ENCODE data around the gene PLA2R1.
"Not testable (repeated sequence)": the region's sequence is repeated elsewhere in the genome, so short reads cannot be mapped to it uniquely, and the experiment has no call there.

Gene PLA2R1

GRCh38 chr2:159976527-159977160, 85.8 kb downstream of the PLA2R1 start:
- no peak for DNase-seq

GRCh38 chr2:159973325-159973724, 89.1 kb downstream of the PLA2R1 start:
- DNase-seq, result no peak

GRCh38 chr2:159971365-159972152, 90.9 kb downstream of the PLA2R1 start:
- DNase-seq, result peak; percentile 58

DNA sequence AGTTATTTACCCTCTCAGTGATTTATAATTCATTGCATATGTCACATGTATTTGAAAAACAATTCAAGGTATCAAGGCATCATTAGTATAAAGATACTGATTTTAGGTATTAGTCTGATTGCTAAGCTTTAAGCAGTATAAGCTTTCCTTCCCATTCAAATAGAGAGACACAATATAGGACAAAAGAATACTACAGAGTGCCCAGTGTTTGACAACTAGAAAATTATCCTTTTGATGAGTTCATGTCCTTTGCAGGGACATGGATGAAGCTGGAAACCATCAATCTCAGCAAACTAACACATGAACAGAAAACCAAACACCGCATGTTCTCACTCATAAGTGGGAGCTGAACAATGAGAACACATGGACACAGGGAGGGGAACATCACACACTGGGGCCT, 91.9 kb downstream of the PLA2R1 start:
- DNase-seq, result not testable (repeated sequence)

- peak; percentile 53 for DNase-seq
Observed at GRCh38 chr2:159968279-159968900, 94.0 kb downstream of the PLA2R1 start.

DNA sequence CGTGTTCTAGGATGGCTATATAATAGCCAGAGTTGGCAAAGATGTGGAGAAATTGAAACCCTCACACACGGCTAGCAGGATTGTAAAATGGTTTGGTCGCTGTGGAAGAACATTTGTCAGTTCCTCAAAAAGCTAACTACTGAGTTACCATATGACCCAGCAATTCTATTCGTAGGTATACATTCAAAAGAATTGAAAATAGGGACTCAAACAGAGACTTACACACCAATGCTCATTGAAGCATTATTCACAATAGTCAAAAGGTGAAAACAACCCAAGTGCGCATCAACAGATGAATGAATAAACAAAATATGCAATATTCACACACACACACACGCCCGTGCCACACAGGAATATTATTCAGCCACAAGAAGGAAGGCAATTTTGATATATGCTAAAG, 98.7 kb downstream of the PLA2R1 start:
- peak; percentile 25 for DNase-seq

- not testable (repeated sequence) for DNase-seq
Observed at GRCh38 chr2:159962513-159962912, 99.9 kb downstream of the PLA2R1 start.

DNA sequence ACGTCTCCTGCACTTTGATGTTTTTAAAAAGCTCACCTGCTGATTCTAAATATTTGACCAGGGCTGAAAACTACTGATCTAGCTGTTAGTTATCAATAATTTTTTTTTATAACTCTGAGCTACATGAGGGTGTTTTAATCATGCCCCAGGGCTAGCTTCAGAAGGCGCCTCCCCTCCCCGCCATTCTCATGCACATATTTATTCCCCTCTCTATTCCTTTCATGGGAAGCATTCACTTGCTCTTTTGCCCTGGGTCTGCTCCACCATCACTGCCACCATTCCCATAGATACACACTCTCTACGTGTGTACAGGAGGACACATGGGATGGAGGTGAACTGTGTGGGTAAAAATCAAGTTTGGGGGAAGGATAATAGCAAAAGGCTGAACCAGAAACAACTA, 101.0 kb downstream of the PLA2R1 start:
- DNase-seq, result no peak

GRCh38 chr2:159961037-159961436, 101.4 kb downstream of the PLA2R1 start:
- DNase-seq, result peak; percentile 8

DNA sequence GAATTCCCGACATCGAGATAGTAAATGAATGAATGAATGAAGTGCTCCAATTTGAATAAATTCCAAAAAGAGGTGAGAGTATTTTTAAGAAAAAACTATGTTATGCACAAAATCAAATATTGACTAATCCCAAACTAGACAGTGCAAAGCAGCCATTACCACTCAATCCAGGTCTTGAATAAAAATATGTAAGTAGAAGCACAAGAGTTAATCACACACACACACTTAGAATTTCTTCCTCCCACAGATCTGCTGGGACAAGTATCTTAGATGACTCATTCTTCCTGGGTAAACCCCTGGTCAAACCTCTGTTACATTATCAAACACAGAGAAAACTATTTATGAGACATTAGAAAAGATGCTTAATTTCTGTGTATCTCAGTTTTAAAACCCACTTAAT, 102.0 kb downstream of the PLA2R1 start:
- peak; percentile 87 for DNase-seq

- peak; percentile 41 for DNase-seq
Observed at GRCh38 chr2:159959136-159959535, 103.3 kb downstream of the PLA2R1 start.

DNA sequence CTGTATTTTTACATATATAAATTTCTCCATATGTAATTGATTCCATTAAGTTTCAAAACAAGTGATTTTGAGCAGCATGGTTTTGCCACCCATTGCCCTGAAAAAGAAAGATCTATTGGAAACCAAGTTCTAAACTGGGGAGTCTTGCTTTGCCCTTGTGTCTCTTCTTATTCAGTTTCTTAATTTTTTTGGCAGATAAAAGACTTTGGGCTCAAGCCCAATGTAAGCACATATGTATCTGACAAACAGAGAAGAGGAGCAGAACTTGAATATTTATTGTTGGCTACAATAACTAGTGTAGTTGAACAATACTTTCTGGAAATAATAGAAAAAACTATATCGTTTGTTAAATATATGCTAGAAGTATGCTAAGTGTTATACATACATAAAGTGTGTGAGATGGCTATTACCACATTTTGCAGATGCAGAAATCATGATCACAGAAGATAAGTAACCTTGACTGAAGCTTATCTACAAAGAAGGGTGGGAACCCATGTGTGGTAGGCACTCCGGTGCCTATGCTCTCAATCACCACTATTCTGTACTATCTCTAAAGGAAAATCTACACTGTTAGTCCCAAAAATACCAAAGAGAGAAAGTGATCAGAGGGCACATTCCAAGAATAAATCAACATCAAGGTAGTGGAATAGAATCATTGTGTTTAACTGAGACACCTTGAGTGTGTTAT, 109.1 kb downstream of the PLA2R1 start:
- DNase-seq, result no peak

DNA sequence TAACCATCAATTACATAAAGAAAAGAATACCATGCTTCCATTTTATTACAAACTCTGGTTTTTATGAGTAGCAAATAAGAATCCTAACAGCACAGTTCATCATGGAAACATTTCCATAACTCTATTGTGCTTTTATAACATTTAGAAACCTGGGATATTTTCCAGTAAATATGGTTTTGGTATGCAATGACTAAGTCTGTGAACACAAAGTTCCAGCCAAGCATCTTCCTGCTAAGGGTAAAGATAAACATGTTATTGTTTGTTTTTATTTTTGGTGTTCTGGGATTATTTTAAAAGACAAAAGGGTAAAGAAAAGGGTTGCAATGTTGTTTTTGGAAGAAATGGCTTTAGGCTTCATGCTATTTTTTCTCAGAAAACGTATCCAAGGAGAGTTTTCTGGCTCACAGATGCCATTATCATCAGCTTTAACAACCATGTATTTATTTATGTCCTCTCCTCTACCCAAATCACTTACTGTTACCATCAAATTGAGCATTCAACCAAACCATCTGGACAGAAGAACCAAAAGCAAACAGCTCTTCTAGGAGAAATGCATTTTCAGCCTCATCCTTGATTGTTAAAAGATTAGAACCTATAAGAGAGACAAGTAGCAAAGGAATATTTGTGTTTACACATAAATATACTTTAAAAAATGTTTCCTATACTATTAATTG, 116.0 kb downstream of the PLA2R1 start:
- no peak for DNase-seq

DNA sequence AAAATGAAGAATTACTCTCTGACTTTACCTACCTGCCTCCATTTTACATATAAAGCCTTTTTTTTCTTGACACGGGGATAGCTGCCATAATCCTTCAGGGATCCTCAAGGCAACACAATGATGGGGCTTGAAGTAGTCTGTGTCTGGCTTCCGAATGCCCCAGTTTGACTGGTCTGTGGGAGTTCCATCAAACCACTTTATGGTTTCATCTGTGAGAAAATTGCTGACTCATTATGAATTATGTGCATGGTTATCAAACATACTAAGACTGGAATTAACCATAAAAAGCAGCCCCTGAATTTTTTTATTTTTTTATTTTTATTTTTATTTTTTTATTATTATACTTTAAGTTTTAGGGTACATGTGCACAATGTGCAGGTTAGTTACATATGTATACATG, 117.5 kb downstream of the PLA2R1 start:
- DNase-seq, result no peak

DNA sequence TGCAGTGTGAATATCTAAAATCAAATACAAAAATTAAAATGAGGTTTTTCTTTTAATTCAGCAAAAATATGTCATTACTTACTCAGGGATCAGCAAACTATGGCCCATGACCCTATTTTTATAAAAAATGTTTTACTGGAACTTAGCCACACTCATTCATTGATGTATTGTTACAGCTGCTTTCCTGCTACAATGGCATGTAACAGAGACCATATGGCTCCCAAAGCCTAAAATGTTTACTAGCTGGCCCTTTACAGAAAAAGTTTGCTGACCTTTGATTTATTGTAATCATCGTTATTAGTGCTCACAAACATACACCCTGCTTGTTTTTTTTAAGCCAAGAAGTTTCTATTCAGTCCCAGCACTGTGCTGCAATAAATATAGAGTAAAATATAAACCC, 120.3 kb downstream of the PLA2R1 start:
- DNase-seq, result no peak

DNA sequence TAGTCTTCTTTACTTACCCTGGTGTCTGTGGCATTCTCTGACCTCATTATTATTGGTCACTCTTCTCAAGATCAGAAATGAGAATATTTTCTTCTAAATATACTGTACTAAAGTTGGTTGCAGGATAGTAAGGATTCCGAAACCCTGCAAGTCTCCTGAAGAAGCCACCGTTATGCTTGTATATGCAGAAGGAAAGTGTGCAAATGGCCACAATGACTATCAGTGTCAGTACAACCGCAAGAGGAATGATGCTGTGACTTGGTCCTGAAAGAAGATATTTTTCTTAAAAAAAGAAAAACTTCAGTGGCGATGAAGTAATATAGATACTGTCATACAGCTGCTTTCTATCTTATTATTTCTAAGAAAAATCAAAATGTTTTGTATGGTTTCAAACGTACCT, 120.7 kb downstream of the PLA2R1 start:
- no peak for DNase-seq

- DNase-seq, result peak; percentile 37
Observed at GRCh38 chr2:159939946-159940345, 122.5 kb downstream of the PLA2R1 start.

- DNase-seq, result no peak
Observed at GRCh38 chr2:159938395-159938794, 124.0 kb downstream of the PLA2R1 start.

- DNase-seq, result no peak
Observed at GRCh38 chr2:159936471-159936870, 125.9 kb downstream of the PLA2R1 start.

GRCh38 chr2:159933727-159934049, 128.7 kb downstream of the PLA2R1 start:
- peak; percentile 91 for DNase-seq

GRCh38 chr2:159933040-159933726, 129.2 kb downstream of the PLA2R1 start:
- DNase-seq, result no peak

DNA sequence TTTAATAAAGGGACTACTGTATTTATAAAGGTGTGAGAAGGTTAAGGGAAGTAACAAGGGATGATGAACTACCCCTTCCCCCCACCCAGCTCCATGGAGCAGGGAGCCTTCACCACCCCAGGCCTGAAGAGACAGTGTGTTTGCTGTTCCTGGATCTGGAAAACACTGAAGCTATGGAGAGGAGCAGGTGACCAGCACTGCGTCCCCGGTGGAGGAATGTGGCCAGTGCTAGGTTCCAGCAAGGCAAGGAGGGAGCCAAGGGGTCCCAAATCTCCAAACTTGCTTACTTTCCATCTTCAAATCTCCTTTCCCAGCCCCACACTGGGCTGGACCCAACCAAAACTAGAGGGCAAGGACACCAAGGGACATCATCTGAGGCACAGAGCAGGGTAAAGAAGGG, 135.7 kb downstream of the PLA2R1 start:
- DNase-seq, result no peak

Data from inflammatory macrophage treated with lipopolysaccharide for 4 hours (primary cell).